Ishikawa (cell line): ENCODE results near the gene SIVA1.
A peak's percentile ranks its signal among the peaks of the same experiment; 100 is the strongest.

ENCODE experiments used
- CEBPB ChIP-seq: IDR thresholded peaks from 2 replicates; pipeline ENCODE4 v1.6.1; 2012
- CREB1 ChIP-seq: IDR thresholded peaks from 2 replicates; pipeline ENCODE4 v1.6.1; 2012; ENCODE audit warnings: low read depth
- EGR1 ChIP-seq: IDR thresholded peaks from 2 replicates; pipeline ENCODE4 v1.6.1; 2012
- EP300 ChIP-seq: IDR thresholded peaks from 2 replicates; pipeline ENCODE4 v1.6.1; 2012; ENCODE audit warnings: borderline replicate concordance
- FOXM1 ChIP-seq: IDR thresholded peaks from 2 replicates; pipeline ENCODE4 v1.6.1; 2012; ENCODE audit warnings: low read depth, borderline replicate concordance
- NFIC ChIP-seq: IDR thresholded peaks from 2 replicates; pipeline ENCODE4 v1.6.1; 2012
- RAD21 ChIP-seq: IDR thresholded peaks from 2 replicates; pipeline ENCODE4 v1.6.1; 2012; ENCODE audit warnings: low read depth
- TAF1 ChIP-seq: IDR thresholded peaks from 2 replicates; pipeline ENCODE4 v1.6.1; 2012; ENCODE audit warnings: low read depth, mild to moderate bottlenecking
- TCF12 ChIP-seq: IDR thresholded peaks from 2 replicates; pipeline ENCODE4 v1.6.1; 2012; ENCODE audit warnings: low read depth
- TEAD4 ChIP-seq: IDR thresholded peaks from 2 replicates; pipeline ENCODE4 v1.6.1; 2012
- YY1 ChIP-seq: IDR thresholded peaks from 2 replicates; pipeline ENCODE4 v1.6.1; 2012; ENCODE audit warnings: low read depth
- ZBTB7A ChIP-seq: IDR thresholded peaks from 2 replicates; pipeline ENCODE4 v1.6.1; 2012; ENCODE audit warnings: low read depth
- TF ChIP-seq, protein P1 (sequence below): IDR thresholded peaks from 2 replicates; pipeline ENCODE4 v1.6.1; 2012
- TF ChIP-seq, protein P2 (sequence below): IDR thresholded peaks from 2 replicates; pipeline ENCODE4 v1.6.1; 2012
- TF ChIP-seq, protein P3 (sequence below): IDR thresholded peaks from 2 replicates; pipeline ENCODE4 v1.6.1; 2012; ENCODE audit warnings: low read depth, mild to moderate bottlenecking

Gene SIVA1

DNA sequence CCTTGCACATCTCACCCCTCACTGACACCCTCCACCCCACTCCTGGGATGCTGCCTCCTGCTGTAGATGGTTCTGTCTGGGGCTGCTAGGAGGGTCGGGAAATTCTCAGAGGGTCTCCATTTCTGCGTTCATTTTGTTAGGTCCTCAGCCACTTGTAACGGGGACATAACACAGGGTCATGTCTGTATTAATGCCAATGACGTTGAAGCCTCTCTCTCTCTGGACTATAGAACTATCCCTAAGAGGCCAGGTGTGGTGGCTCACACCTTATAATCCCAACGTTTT, 14.6 kb downstream of the SIVA1 start:
- TF ChIP-seq YY1 (no peak), FOXM1 (no peak), NFIC (no peak), EGR1 (no peak), EP300 (no peak), TAF1 (no peak), TEAD4 (no peak), ZBTB7A (no peak), TCF12 (no peak), CREB1 (no peak), CEBPB (no peak), RAD21 (no peak)
- TF ChIP-seq, protein P1, sequence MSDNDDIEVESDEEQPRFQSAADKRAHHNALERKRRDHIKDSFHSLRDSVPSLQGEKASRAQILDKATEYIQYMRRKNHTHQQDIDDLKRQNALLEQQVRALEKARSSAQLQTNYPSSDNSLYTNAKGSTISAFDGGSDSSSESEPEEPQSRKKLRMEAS, result no peak
- TF ChIP-seq, protein P2, sequence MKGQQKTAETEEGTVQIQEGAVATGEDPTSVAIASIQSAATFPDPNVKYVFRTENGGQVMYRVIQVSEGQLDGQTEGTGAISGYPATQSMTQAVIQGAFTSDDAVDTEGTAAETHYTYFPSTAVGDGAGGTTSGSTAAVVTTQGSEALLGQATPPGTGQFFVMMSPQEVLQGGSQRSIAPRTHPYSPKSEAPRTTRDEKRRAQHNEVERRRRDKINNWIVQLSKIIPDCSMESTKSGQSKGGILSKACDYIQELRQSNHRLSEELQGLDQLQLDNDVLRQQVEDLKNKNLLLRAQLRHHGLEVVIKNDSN, result no peak
- TF ChIP-seq, protein P3, sequence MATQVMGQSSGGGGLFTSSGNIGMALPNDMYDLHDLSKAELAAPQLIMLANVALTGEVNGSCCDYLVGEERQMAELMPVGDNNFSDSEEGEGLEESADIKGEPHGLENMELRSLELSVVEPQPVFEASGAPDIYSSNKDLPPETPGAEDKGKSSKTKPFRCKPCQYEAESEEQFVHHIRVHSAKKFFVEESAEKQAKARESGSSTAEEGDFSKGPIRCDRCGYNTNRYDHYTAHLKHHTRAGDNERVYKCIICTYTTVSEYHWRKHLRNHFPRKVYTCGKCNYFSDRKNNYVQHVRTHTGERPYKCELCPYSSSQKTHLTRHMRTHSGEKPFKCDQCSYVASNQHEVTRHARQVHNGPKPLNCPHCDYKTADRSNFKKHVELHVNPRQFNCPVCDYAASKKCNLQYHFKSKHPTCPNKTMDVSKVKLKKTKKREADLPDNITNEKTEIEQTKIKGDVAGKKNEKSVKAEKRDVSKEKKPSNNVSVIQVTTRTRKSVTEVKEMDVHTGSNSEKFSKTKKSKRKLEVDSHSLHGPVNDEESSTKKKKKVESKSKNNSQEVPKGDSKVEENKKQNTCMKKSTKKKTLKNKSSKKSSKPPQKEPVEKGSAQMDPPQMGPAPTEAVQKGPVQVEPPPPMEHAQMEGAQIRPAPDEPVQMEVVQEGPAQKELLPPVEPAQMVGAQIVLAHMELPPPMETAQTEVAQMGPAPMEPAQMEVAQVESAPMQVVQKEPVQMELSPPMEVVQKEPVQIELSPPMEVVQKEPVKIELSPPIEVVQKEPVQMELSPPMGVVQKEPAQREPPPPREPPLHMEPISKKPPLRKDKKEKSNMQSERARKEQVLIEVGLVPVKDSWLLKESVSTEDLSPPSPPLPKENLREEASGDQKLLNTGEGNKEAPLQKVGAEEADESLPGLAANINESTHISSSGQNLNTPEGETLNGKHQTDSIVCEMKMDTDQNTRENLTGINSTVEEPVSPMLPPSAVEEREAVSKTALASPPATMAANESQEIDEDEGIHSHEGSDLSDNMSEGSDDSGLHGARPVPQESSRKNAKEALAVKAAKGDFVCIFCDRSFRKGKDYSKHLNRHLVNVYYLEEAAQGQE, result no peak

DNA sequence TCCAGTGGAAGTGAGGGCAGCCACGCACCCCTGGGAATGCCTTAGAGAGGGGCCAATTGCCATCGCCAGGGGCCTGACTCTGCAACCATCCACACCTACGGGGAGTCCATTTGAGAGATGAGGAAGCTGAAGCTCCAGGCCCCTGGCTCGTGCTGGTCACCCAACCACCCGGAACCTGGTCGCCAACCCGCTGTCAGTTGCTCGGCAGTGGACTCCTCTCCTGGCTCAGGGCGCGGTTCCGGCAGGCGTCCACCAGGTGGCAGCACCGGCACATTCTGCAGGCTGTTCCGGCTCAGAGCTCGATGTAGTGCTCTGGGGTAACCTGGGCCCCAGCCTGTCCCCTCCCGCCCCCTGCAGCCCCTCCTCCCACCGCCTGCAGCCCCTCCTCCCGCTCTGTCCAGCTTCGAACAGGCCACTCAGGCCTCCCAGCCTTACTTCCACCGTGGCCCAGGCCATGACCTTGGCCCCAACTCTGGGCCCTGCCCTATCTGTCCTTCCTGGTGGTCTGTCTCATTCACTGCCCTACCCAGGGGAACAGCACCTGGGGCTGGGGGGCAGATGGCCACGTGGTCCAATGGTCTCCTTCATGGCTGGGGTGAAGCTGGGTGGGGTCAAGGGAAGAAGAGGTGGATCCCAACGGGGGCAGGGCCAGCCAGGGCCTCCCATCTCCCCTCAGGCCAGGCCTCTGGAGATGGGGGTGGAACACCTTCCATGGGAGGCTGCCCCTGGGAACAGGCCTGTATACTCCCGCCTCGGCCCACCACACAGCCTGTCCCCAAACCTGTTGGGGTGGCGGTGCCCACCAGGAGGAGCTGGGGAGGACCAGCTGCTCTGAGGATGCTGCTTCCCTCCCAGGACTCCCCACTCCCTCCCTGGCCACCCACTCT, 15.7 kb downstream of the SIVA1 start:
- TF ChIP-seq EP300 (no peak), RAD21 (peak; percentile 86), TEAD4 (no peak), CEBPB (no peak), TAF1 (no peak)
- TF ChIP-seq, protein P2, result peak; percentile 49; the same call in 1 of the 2 replicates

GRCh38 chr14:104769324-104770071, 16.6 kb downstream of the SIVA1 start:
- TF ChIP-seq TEAD4 (no peak), NFIC (no peak), EP300 (no peak), CREB1 (no peak), RAD21 (no peak), TAF1 (no peak), FOXM1 (no peak), TCF12 (no peak), ZBTB7A (no peak), CEBPB (no peak), YY1 (no peak), EGR1 (no peak)
- TF ChIP-seq, protein P1, result no peak
- TF ChIP-seq, protein P3, result no peak
- TF ChIP-seq, protein P2, result no peak

GRCh38 chr14:104770072-104770579, 17.2 kb downstream of the SIVA1 start:
- TF ChIP-seq, protein P1, result no peak
- no peak for TF ChIP-seq TEAD4
- TF ChIP-seq EGR1, result no peak
- no peak for TF ChIP-seq FOXM1
- TF ChIP-seq ZBTB7A, result no peak
- TF ChIP-seq CEBPB, result no peak
- no peak for TF ChIP-seq NFIC
- no peak for TF ChIP-seq TCF12
- TF ChIP-seq, protein P2, result no peak
- no peak for TF ChIP-seq EP300
